CD14-positive monocyte (primary cell): ENCODE data around the gene CD300E. TPM values are rescaled to one million over a fixed set of nuclear protein-coding genes. Genes with fewer than 3 reads are reported as not detected.
A peak's percentile ranks its signal among the peaks of the same experiment; 100 is the strongest.

Experiments
- DNase-seq, 3 donors: peaks; one replicate each; pipeline ENCODE4 v3.0.0-alpha.2; 2011 to 2022
- H2AFZ ChIP-seq: 2 replicates; pipeline ENCODE4 v1.6.0; 2012; ENCODE audit warnings: mild to moderate bottlenecking, low read depth, low read length, inconsistent platforms; ENCODE audit not compliant: insufficient read depth, poor library complexity, severe bottlenecking
- H3K27ac ChIP-seq, 2 donors: 1 replicate in 1 of 2; 2 replicates in 1 of 2; pipeline ENCODE4 v1.5.1; 2012 to 2013; ENCODE audit warnings: low read length in 2 of 2, control low read depth in 1 of 2, inconsistent platforms in 1 of 2, low read depth in 1 of 2, mild to moderate bottlenecking in 1 of 2
- H3K27me3 ChIP-seq, 2 donors: one replicate each; pipeline versions ENCODE4 v1.6.0 to v1.6.1; 2011 to 2013; ENCODE audit warnings: low read length in 2 of 2; ENCODE audit not compliant: control insufficient read depth in 2 of 2, insufficient read depth in 2 of 2
- H3K36me3 ChIP-seq, 2 donors: replicated peaks in 1 of 2; 1 replicate in 1 of 2; 2 replicates in 1 of 2; pipeline versions ENCODE4 v1.5.1 to v1.6.1; 2012 to 2013; ENCODE audit warnings: low read length in 2 of 2, control low read depth in 1 of 2, inconsistent platforms in 1 of 2, mild to moderate bottlenecking in 1 of 2; ENCODE audit not compliant: insufficient read depth in 2 of 2, control insufficient read depth in 1 of 2
- H3K4me1 ChIP-seq, 2 donors: 1 replicate in 1 of 2; 2 replicates in 1 of 2; pipeline versions ENCODE4 v1.5.1 to v1.6.1; 2012 to 2013; ENCODE audit warnings: low read length in 2 of 2, control low read depth in 1 of 2, inconsistent platforms in 1 of 2, mild to moderate bottlenecking in 1 of 2, moderate library complexity in 1 of 2; ENCODE audit not compliant: insufficient read depth in 2 of 2, control insufficient read depth in 1 of 2
- H3K4me2 ChIP-seq: replicated peaks from 2 replicates; pipeline ENCODE3; 2012; ENCODE audit warnings: low read length, moderate library complexity, mild to moderate bottlenecking; ENCODE audit not compliant: poor library complexity, severe bottlenecking; ENCODE audit errors: extremely low read depth
- H3K4me3 ChIP-seq, 3 experiments: fragments of 200-600 bp in 1 of 3; sonication (generic) in 1 of 3; replicated peaks in 1 of 3; 1 replicate in 2 of 3; 2 replicates in 1 of 3; pipeline ENCODE4 v1.5.1; 2011 to 2013; ENCODE audit warnings: low read length in 3 of 3, mild to moderate bottlenecking in 3 of 3, control low read depth in 2 of 3, low read depth in 2 of 3, inconsistent platforms in 1 of 3, moderate library complexity in 1 of 3
- H3K79me2 ChIP-seq: 2 replicates; pipeline ENCODE4 v1.6.0; 2012; ENCODE audit warnings: mild to moderate bottlenecking, control low read depth, inconsistent platforms, low read length, moderate library complexity; ENCODE audit not compliant: insufficient read depth
- H3K9ac ChIP-seq: 2 replicates; pipeline ENCODE4 v1.6.0; 2017; ENCODE audit warnings: low read length, mild to moderate bottlenecking; ENCODE audit not compliant: insufficient read depth, poor library complexity, severe bottlenecking
- H3K9me3 ChIP-seq, 2 donors: replicated peaks in 1 of 2; 1 replicate in 1 of 2; 2 replicates in 1 of 2; pipeline versions ENCODE4 v1.5.1 to v1.6.1; 2012 to 2013; ENCODE audit warnings: low read length in 2 of 2, control low read depth in 1 of 2; ENCODE audit not compliant: control insufficient read depth in 1 of 2, insufficient read depth in 1 of 2
- H4K20me1 ChIP-seq: 2 replicates; pipeline ENCODE4 v1.6.0; 2012; ENCODE audit warnings: mild to moderate bottlenecking, low read length, control low read depth, moderate library complexity; ENCODE audit not compliant: insufficient read depth
- H3K27ac Mint-ChIP-seq, 7 donors: one replicate each; pipeline ENCODE4 v1.8.0; 2020; ENCODE audit warnings: mild to moderate bottlenecking in 7 of 7, mixed read lengths in 7 of 7, moderate library complexity in 6 of 7, inconsistent platforms in 2 of 7
- H3K27me3 Mint-ChIP-seq, 3 donors: one replicate each; pipeline ENCODE4 v1.8.0; 2021 to 2022; ENCODE audit warnings: low read depth in 3 of 3, mild to moderate bottlenecking in 3 of 3, mixed read lengths in 3 of 3, moderate library complexity in 3 of 3, inconsistent platforms in 1 of 3
- H3K36me3 Mint-ChIP-seq, 2 donors: one replicate each; pipeline ENCODE4 v1.8.0; 2020; ENCODE audit warnings: mixed read lengths in 2 of 2, inconsistent platforms in 1 of 2, mild to moderate bottlenecking in 1 of 2
- H3K4me1 Mint-ChIP-seq: one replicate; pipeline ENCODE4 v1.8.0; 2020; ENCODE audit warnings: mild to moderate bottlenecking, mixed read lengths
- H3K4me3 Mint-ChIP-seq, 2 donors: one replicate each; pipeline ENCODE4 v1.8.0; 2020; ENCODE audit warnings: mild to moderate bottlenecking in 2 of 2, mixed read lengths in 2 of 2, moderate library complexity in 1 of 2
- H3K9me3 Mint-ChIP-seq, 7 donors: one replicate each; pipeline ENCODE4 v1.8.0; 2020 to 2022; ENCODE audit warnings: mixed read lengths in 7 of 7, mild to moderate bottlenecking in 6 of 7, moderate library complexity in 6 of 7, inconsistent platforms in 2 of 7
- WGBS: methylation state at CpG from one replicate; pipeline ENCODE4 v1.1.5; 2013; ENCODE audit warnings: missing lambda C conversion rate; ENCODE audit not compliant: insufficient coverage; 5-methylcytosine and 5-hydroxymethylcytosine counted together
- intact Hi-C, 2 donors: fragments of 100-400 bp; cut with micrococcal nuclease; formaldehyde crosslinking; loops; one replicate each; pipeline versions ENCODE4 v1.15.0 to v1.15.1; 2023
- polyA plus RNA-seq, 3 donors: library from polyadenylated mRNA; depleted of rRNA in 1 of 3; unstranded in 2 of 3; stranded (reverse) in 1 of 3; fragments of 300-500 nt in 2 of 3; fragments of >200 nt in 1 of 3; fragmentation: Illumina TruSeq in 2 of 3; gene quantifications; 1 replicate in 2 of 3; 2 replicates in 1 of 3; pipeline ENCODE4 v1.2.3, GENCODE V29; 2012 to 2021
- TF ChIP-seq, protein P1 (sequence below): fragments of 200-600 bp; IDR thresholded peaks from one replicate; pipeline ENCODE4 v1.8.0; 2022; ENCODE audit warnings: antibody characterized with exemption, mild to moderate bottlenecking

CD300E gene
- polyA plus RNA-seq, 3 donors: 65.0 to 228 (median 122) TPM

DNA sequence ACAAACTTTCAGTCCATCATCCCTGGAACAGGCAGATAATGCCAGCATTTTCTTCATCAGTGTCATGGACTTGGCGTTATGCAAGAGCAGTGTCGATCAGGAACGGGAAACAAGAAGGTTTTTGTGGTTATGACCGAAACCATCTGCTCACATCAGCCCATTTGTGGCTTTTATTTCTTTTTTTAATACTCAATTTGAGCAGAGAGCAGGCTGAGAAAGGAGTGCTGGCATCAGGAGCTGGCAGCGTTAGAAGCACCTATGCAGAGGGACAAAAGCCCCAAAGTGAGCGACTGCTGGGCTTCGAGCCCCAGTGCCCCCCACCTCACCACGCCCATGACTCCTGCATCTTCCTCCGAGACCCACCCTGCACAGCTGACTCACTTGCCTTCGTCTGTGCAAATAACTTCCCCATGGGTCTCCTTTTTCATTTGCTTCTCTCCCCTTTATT, 16.2 kb upstream of the CD300E start:
- H3K27me3 ChIP-seq: no peaks in the 10 kb centered on the region
- H3K4me2 ChIP-seq: peak overlapping the region; percentile 35
- peak overlapping the region; percentile 99 to 100 (median 100) for H3K27ac Mint-ChIP-seq
- H3K4me1 Mint-ChIP-seq: peaks cover 93% of the 10 kb centered on the region
- peaks cover 96 to 100% of the 10 kb centered on the region in 2 donors for H3K4me1 ChIP-seq
- intact Hi-C loops: loop anchor here (2.0 to 10.0 kb wide), 4 partner anchors 41 to 265 kb away; partner anchors contain the start of gene CD300LB (in 1 of the 2)
- peaks cover 0 to 4% (median 1%) of the 10 kb centered on the region in 3 donors for H3K27me3 Mint-ChIP-seq
- peaks cover 0 to 2% (median 0%) of the 10 kb centered on the region in 7 donors for H3K9me3 Mint-ChIP-seq
- peak; percentile 89 to 94 (median 90) for DNase-seq
- no peak overlapping the region for H2AFZ ChIP-seq
- H3K9ac ChIP-seq: peak overlapping the region; percentile 83
- H3K4me3 Mint-ChIP-seq: peak overlapping the region; percentile 38 to 39
- H3K4me3 ChIP-seq: peak overlapping the region in 1 of 3 experiments; percentile 19
- no peaks in the 10 kb centered on the region for H3K36me3 ChIP-seq
- peaks cover 7 to 8% of the 10 kb centered on the region in 2 donors for H3K36me3 Mint-ChIP-seq
- no peaks in the 10 kb centered on the region for H3K79me2 ChIP-seq
- 0% methylated on average over 6 of the region's 10 CpGs for WGBS
- H3K9me3 ChIP-seq: no peaks in the 10 kb centered on the region
- TF ChIP-seq, protein P1, sequence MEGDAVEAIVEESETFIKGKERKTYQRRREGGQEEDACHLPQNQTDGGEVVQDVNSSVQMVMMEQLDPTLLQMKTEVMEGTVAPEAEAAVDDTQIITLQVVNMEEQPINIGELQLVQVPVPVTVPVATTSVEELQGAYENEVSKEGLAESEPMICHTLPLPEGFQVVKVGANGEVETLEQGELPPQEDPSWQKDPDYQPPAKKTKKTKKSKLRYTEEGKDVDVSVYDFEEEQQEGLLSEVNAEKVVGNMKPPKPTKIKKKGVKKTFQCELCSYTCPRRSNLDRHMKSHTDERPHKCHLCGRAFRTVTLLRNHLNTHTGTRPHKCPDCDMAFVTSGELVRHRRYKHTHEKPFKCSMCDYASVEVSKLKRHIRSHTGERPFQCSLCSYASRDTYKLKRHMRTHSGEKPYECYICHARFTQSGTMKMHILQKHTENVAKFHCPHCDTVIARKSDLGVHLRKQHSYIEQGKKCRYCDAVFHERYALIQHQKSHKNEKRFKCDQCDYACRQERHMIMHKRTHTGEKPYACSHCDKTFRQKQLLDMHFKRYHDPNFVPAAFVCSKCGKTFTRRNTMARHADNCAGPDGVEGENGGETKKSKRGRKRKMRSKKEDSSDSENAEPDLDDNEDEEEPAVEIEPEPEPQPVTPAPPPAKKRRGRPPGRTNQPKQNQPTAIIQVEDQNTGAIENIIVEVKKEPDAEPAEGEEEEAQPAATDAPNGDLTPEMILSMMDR: no peak
- H3K27ac ChIP-seq: peak overlapping the region; percentile 99 to 100
- no peaks in the 10 kb centered on the region for H4K20me1 ChIP-seq

DNA sequence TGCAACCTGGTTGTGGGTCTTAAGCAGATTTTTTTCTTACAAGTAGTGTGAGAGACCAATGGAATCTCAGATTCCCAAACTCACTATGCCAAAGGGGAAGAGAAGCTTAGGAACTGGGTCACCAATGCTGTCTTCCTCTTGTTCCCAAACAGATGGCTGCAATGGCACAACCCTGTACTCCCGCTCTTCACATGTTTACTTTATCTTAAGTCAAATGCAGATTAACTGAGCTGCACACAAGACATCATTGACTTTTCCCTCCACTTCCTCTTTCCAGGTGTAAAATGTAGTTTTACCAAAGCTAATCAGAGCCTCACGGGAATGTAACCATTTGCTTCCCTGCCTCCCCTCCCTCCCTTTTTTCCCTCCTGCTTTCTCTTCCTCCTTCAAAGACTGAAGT, 14.4 kb upstream of the CD300E start:
- Mint-ChIP-seq H3K27ac (peak overlapping the region; percentile 99 to 100 (median 100)), H3K36me3 (peaks cover 6 to 12% of the 10 kb centered on the region in 2 donors), H3K4me3 (peak overlapping the region in 1 of 2 donors; percentile 67), H3K4me1 (peaks cover 93% of the 10 kb centered on the region), H3K9me3 (no peaks in the 10 kb centered on the region), H3K27me3 (peaks cover 0 to 2% (median 0%) of the 10 kb centered on the region in 3 donors)
- Histone ChIP-seq H3K27me3 (no peaks in the 10 kb centered on the region), H3K4me2 (peak overlapping the region; percentile 6), H3K9ac (peak overlapping the region; percentile 83), H3K4me3 (peak overlapping the region in 1 of 3 experiments; percentile 24), H4K20me1 (no peaks in the 10 kb centered on the region), H3K79me2 (no peaks in the 10 kb centered on the region), H3K9me3 (no peaks in the 10 kb centered on the region), H3K4me1 (peaks cover 100% of the 10 kb centered on the region in 2 donors), H2AFZ (no peak overlapping the region), H3K27ac (peak overlapping the region; percentile 99 to 100), H3K36me3 (no peaks in the 10 kb centered on the region)
- WGBS: 0% methylated on average over 2 of the region's 2 CpGs
- TF ChIP-seq, protein P1: no peak
- DNase-seq: peak in 2 of 3 donors; percentile 49 to 58
- intact Hi-C loops: no loop called here
